Calu3 (cell line): ENCODE results near the gene SND1. TPM values are rescaled to one million over a fixed set of nuclear protein-coding genes. Genes with fewer than 3 reads are reported as not detected.

ENCODE experiments used
- BruUV-seq: library from RNA; stranded (reverse); fragments of 400-500 nt; replicated peaks from 2 replicates; lab custom pipeline; 2021; lab: Mats Ljungman, UMichigan
- CTCF ChIA-PET: fragments of 300-600 bp; sonication (Branson Sonifier 250); formaldehyde crosslinking; loops from one replicate; lab custom pipeline; 2022; ENCODE audit warnings: antibody characterized with exemption; lab: Charles Lee
- DNase-seq: peaks from one replicate; pipeline ENCODE4 v3.0.0; 2022
- H3K27ac Mint-ChIP-seq: one replicate; pipeline ENCODE4 v1.8.0; 2022; ENCODE audit warnings: mixed read lengths; ENCODE audit not compliant: unreplicated experiment
- H3K27me3 Mint-ChIP-seq: one replicate; pipeline ENCODE4 v1.8.0; 2022; ENCODE audit warnings: mixed read lengths; ENCODE audit not compliant: unreplicated experiment
- H3K36me3 Mint-ChIP-seq: one replicate; pipeline ENCODE4 v1.8.0; 2022; ENCODE audit warnings: mild to moderate bottlenecking, moderate library complexity, mixed read lengths; ENCODE audit not compliant: insufficient read depth, unreplicated experiment
- H3K4me1 Mint-ChIP-seq: one replicate; pipeline ENCODE4 v1.8.0; 2022; ENCODE audit warnings: mild to moderate bottlenecking, low read depth, mixed read lengths; ENCODE audit not compliant: unreplicated experiment
- H3K4me3 Mint-ChIP-seq: one replicate; pipeline ENCODE4 v1.8.0; 2022; ENCODE audit warnings: mild to moderate bottlenecking, low read depth, moderate library complexity, mixed read lengths; ENCODE audit not compliant: unreplicated experiment
- H3K9me3 Mint-ChIP-seq: one replicate; pipeline ENCODE4 v1.8.0; 2022; ENCODE audit warnings: low read depth, mixed read lengths; ENCODE audit not compliant: unreplicated experiment
- CTCF ChIP-seq: fragments of 200-600 bp; IDR thresholded peaks from one replicate; pipeline ENCODE4 v1.8.0; 2022; ENCODE audit warnings: antibody characterized with exemption; ENCODE audit not compliant: unreplicated experiment
- intact Hi-C: fragments of 100-400 bp; cut with micrococcal nuclease; formaldehyde crosslinking; loops from one replicate; pipeline ENCODE4 v1.10.0; 2022; ENCODE audit not compliant: unreplicated experiment
- total RNA-seq: library from RNA; stranded (reverse); gene quantifications from 2 replicates; pipeline ENCODE4 v1.2.3, GENCODE V29; 2022

Gene SND1
- total RNA-seq, 1 experiment from 2014 or later = 205 TPM

- BruUV-seq = no TSS peak
- H3K36me3 Mint-ChIP-seq = no peaks in the 10 kb centered on the region
- H3K27ac Mint-ChIP-seq = no peak overlapping the region
- no peak for TF ChIP-seq CTCF
- H3K27me3 Mint-ChIP-seq = no peaks in the 10 kb centered on the region
- H3K9me3 Mint-ChIP-seq = no peaks in the 10 kb centered on the region
- CTCF ChIA-PET = interaction anchor here (0.6 to 1.0 kb wide), 2 partner anchors 192 to 1241 kb away, joined by 4 to 6 read pairs; no protein-coding TSS in a partner anchor
- H3K4me3 Mint-ChIP-seq = no peak overlapping the region
- DNase-seq = peak; percentile 56
- H3K4me1 Mint-ChIP-seq = peaks cover 37% of the 10 kb centered on the region
- intact Hi-C loops = no loop called here
Measured at GRCh38 chr7:128017862-128018845, 366.2 kb downstream of the SND1 start.

GRCh38 chr7:128019288-128019687, 367.3 kb downstream of the SND1 start:
- no peak overlapping the region for H3K4me3 Mint-ChIP-seq
- peaks cover 45% of the 10 kb centered on the region for H3K4me1 Mint-ChIP-seq
- DNase-seq = no peak
- CTCF ChIA-PET = no interaction called here
- BruUV-seq = no TSS peak
- intact Hi-C loops = no loop called here
- no peaks in the 10 kb centered on the region for H3K36me3 Mint-ChIP-seq
- no peak for TF ChIP-seq CTCF
- H3K27me3 Mint-ChIP-seq = no peaks in the 10 kb centered on the region
- no peak overlapping the region for H3K27ac Mint-ChIP-seq
- H3K9me3 Mint-ChIP-seq = no peaks in the 10 kb centered on the region

GRCh38 chr7:128020159-128020558, 368.2 kb downstream of the SND1 start:
- no peak for DNase-seq
- intact Hi-C loops = loop anchor here (10.0 kb wide), 1 partner anchor 315 kb away; no protein-coding TSS in a partner anchor
- peaks cover 45% of the 10 kb centered on the region for H3K4me1 Mint-ChIP-seq
- H3K4me3 Mint-ChIP-seq = no peak overlapping the region
- H3K27me3 Mint-ChIP-seq = no peaks in the 10 kb centered on the region
- CTCF ChIA-PET = no interaction called here
- no peak overlapping the region for H3K27ac Mint-ChIP-seq
- no TSS peak for BruUV-seq
- no peaks in the 10 kb centered on the region for H3K36me3 Mint-ChIP-seq
- peak; percentile 28 for TF ChIP-seq CTCF
- no peaks in the 10 kb centered on the region for H3K9me3 Mint-ChIP-seq

- peak overlapping the region; percentile 57 for H3K27ac Mint-ChIP-seq
- peak; percentile 25 for DNase-seq
- no peaks in the 10 kb centered on the region for H3K9me3 Mint-ChIP-seq
- peaks cover 45% of the 10 kb centered on the region for H3K4me1 Mint-ChIP-seq
- BruUV-seq = no TSS peak
- no peaks in the 10 kb centered on the region for H3K27me3 Mint-ChIP-seq
- CTCF ChIA-PET = interaction anchor here (0.9 kb wide), 1 partner anchor 20 kb away, joined by 3 read pairs; no protein-coding TSS in a partner anchor
- TF ChIP-seq CTCF = no peak
- H3K36me3 Mint-ChIP-seq = no peaks in the 10 kb centered on the region
- no peak overlapping the region for H3K4me3 Mint-ChIP-seq
- intact Hi-C loops = loop anchor here (10.0 kb wide), 1 partner anchor 317 kb away; no protein-coding TSS in a partner anchor
Measured at GRCh38 chr7:128021366-128021765, 369.4 kb downstream of the SND1 start.
